GM12878 (cell line): ENCODE measurements around the gene CHAC1. TPM values are rescaled to one million over a fixed set of nuclear protein-coding genes. Genes with fewer than 3 reads are reported as not detected.

Experiments used
- BHLHE40 ChIP-seq, 2 experiments: fragments of 450-650 bp in 1 of 2; IDR thresholded peaks; 2 replicates each; pipeline ENCODE4 v1.6.1; 2011 to 2017; ENCODE audit warnings: low read depth in 2 of 2, borderline replicate concordance in 1 of 2, improper control_type of control experiment in 1 of 2, low read length in 1 of 2, mild to moderate bottlenecking in 1 of 2
- CREB1 ChIP-seq: IDR thresholded peaks from 2 replicates; pipeline ENCODE4 v1.6.1; 2012; ENCODE audit warnings: low read depth, mild to moderate bottlenecking, inconsistent platforms
- GABPA ChIP-seq: IDR thresholded peaks from 2 replicates; pipeline ENCODE4 v1.6.1; 2014; ENCODE audit warnings: antibody characterized with exemption, low read depth, mild to moderate bottlenecking, inconsistent platforms
- HCFC1 ChIP-seq: fragments of 150-350 bp; IDR thresholded peaks from 2 replicates; pipeline ENCODE4 v1.6.1; 2014; ENCODE audit warnings: low read length
- HDGF ChIP-seq: fragments of 450-650 bp; IDR thresholded peaks from 2 replicates; pipeline ENCODE4 v1.6.1; 2016; ENCODE audit warnings: antibody characterized with exemption
- POLR2AphosphoS5 ChIP-seq: IDR thresholded peaks from 2 replicates; pipeline ENCODE4 v1.6.1; 2011; ENCODE audit warnings: mild to moderate bottlenecking, low read length, inconsistent platforms
- SP1 ChIP-seq: IDR thresholded peaks from one replicate; pipeline ENCODE4 v1.6.1; 2011; ENCODE audit warnings: low read depth, low read length
- SRF ChIP-seq, 2 experiments: IDR thresholded peaks; 2 replicates each; pipeline ENCODE4 v1.6.1; 2011; ENCODE audit warnings: low read depth in 2 of 2, low read length in 2 of 2, mild to moderate bottlenecking in 1 of 2, moderate library complexity in 1 of 2
- STAT3 ChIP-seq: IDR thresholded peaks from 2 replicates; pipeline ENCODE4 v1.6.1; 2011; ENCODE audit warnings: low read depth, low read length, improper control_type of control experiment
- TCF3 ChIP-seq: IDR thresholded peaks from 2 replicates; pipeline ENCODE4 v1.6.1; 2012; ENCODE audit warnings: low read depth, mild to moderate bottlenecking, low read length, borderline replicate concordance; ENCODE audit not compliant: insufficient read depth
- ZSCAN29 ChIP-seq: fragments of 450-650 bp; IDR thresholded peaks from 2 replicates; pipeline ENCODE4 v1.6.1; 2017; ENCODE audit warnings: mild to moderate bottlenecking, moderate library complexity
- ZZZ3 ChIP-seq: IDR thresholded peaks from 2 replicates; pipeline ENCODE4 v1.6.1; 2011; ENCODE audit warnings: low read depth; ENCODE audit not compliant: control insufficient read depth, insufficient read length
- polyA plus RNA-seq, 11 experiments: library from polyadenylated mRNA; depleted of rRNA in 4 of 11; unstranded in 6 of 11; stranded (reverse) in 5 of 11; fragments of >200 nt; fragmentation: Nextera tagmentation in 4 of 11; fragmentation: Illumina TruSeq in 1 of 11; extraction: Ambion mirVana in 4 of 11; extraction: Trizol in 1 of 11; gene quantifications; 1 replicate in 1 of 11; 2 replicates in 10 of 11; pipeline versions ENCODE4 v1.2.1 to v1.2.3, GENCODE V29; 2011 to 2016; ENCODE audit warnings: inconsistent platforms in 2 of 11, missing spikeins in 2 of 11, low read depth in 1 of 11
- total RNA-seq, 4 experiments: library from RNA; depleted of rRNA in 3 of 4; stranded (reverse); fragments of >200 nt in 3 of 4; fragmentation: Illumina TruSeq in 1 of 4; extraction: Trizol in 1 of 4; gene quantifications; 2 replicates each; pipeline versions ENCODE4 v1.2.1 to v1.2.3, GENCODE V29; 2013 to 2021
- TF ChIP-seq, protein P1 (sequence below): fragments of 450-650 bp; IDR thresholded peaks from 2 replicates; pipeline ENCODE4 v1.6.1; 2017; ENCODE audit warnings: mild to moderate bottlenecking, moderate library complexity
- TF ChIP-seq, protein P2 (sequence below): fragments of 450-650 bp; conservative IDR thresholded peaks from 2 replicates; pipeline ENCODE4 v1.6.1; 2017; ENCODE audit warnings: mild to moderate bottlenecking, moderate library complexity
- TF ChIP-seq, protein P3 (sequence below): fragments of 450-650 bp; IDR thresholded peaks from 2 replicates; pipeline ENCODE4 v1.6.1; 2017; ENCODE audit warnings: mild to moderate bottlenecking, low read depth, inconsistent platforms; ENCODE audit not compliant: poor library complexity, severe bottlenecking
- TF ChIP-seq, protein P4 (sequence below): IDR thresholded peaks from 2 replicates; pipeline ENCODE4 v1.6.1; 2012; ENCODE audit warnings: mild to moderate bottlenecking, low read depth, low read length
- TF ChIP-seq, protein P5 (sequence below): IDR thresholded peaks from 2 replicates; pipeline ENCODE4 v1.6.1; 2012; ENCODE audit warnings: low read depth, low read length, improper control_type of control experiment

CHAC1 gene
- total and polyA plus RNA-seq, 10 of the 15 experiments (the other 5 are each of a cell fraction or from before 2014, with no cell fraction given) = 0.37 to 5.9 (median 3.3) TPM

DNA sequence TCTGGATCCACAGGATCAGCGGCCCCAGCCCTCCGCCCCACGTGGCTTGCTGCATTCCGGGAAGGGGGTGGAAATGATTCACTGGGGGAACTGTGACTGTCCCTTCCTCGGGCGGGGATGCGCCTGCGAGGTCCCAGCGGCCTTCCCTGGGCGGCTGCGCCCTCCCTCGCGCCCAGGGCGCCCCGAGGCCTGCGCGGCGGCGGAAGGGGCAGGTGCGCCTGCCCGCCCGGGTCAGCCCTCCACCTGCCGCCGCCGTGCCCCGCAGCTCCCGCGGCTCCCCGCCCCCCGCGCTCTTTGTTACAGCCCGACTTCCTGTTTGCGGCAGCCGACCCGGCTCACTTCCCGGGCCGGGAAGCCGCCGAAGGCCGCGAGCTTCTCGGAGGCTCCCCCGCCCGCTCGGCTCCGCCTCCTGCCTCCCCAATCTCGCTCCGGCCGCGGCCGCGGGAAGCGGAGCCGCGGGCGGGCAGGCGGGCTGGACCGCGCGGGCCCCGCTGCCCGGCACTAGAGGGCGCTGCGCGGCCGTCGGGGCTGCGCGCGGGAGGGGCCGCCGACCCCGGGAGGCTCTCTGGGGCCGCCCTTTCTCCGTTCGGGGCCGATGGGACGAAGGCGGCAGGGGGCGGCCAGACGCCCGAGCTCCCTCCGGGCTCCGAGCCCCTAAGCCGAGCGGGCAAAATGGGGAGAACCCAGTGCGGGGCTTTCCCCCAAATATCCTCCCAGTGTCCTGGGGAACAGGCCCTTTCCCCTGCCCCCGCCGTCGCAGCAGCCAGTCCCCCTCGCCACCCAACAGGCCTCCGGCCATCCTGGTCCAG lies 11.5 kb upstream of the CHAC1 start (continued):
- TF ChIP-seq, protein P1, sequence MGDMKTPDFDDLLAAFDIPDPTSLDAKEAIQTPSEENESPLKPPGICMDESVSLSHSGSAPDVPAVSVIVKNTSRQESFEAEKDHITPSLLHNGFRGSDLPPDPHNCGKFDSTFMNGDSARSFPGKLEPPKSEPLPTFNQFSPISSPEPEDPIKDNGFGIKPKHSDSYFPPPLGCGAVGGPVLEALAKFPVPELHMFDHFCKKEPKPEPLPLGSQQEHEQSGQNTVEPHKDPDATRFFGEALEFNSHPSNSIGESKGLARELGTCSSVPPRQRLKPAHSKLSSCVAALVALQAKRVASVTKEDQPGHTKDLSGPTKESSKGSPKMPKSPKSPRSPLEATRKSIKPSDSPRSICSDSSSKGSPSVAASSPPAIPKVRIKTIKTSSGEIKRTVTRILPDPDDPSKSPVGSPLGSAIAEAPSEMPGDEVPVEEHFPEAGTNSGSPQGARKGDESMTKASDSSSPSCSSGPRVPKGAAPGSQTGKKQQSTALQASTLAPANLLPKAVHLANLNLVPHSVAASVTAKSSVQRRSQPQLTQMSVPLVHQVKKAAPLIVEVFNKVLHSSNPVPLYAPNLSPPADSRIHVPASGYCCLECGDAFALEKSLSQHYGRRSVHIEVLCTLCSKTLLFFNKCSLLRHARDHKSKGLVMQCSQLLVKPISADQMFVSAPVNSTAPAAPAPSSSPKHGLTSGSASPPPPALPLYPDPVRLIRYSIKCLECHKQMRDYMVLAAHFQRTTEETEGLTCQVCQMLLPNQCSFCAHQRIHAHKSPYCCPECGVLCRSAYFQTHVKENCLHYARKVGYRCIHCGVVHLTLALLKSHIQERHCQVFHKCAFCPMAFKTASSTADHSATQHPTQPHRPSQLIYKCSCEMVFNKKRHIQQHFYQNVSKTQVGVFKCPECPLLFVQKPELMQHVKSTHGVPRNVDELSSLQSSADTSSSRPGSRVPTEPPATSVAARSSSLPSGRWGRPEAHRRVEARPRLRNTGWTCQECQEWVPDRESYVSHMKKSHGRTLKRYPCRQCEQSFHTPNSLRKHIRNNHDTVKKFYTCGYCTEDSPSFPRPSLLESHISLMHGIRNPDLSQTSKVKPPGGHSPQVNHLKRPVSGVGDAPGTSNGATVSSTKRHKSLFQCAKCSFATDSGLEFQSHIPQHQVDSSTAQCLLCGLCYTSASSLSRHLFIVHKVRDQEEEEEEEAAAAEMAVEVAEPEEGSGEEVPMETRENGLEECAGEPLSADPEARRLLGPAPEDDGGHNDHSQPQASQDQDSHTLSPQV = no peak
- no peak for TF ChIP-seq TCF3
- TF ChIP-seq HCFC1 = no peak
- TF ChIP-seq POLR2AphosphoS5 = 0 out of 2 replicates have a peak, but pooled peaks have one; percentile 1
- TF ChIP-seq ZSCAN29 = peak; percentile 71; the same call in 1 of the 2 replicates
- TF ChIP-seq, protein P2, sequence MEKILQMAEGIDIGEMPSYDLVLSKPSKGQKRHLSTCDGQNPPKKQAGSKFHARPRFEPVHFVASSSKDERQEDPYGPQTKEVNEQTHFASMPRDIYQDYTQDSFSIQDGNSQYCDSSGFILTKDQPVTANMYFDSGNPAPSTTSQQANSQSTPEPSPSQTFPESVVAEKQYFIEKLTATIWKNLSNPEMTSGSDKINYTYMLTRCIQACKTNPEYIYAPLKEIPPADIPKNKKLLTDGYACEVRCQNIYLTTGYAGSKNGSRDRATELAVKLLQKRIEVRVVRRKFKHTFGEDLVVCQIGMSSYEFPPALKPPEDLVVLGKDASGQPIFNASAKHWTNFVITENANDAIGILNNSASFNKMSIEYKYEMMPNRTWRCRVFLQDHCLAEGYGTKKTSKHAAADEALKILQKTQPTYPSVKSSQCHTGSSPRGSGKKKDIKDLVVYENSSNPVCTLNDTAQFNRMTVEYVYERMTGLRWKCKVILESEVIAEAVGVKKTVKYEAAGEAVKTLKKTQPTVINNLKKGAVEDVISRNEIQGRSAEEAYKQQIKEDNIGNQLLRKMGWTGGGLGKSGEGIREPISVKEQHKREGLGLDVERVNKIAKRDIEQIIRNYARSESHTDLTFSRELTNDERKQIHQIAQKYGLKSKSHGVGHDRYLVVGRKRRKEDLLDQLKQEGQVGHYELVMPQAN = peak; percentile 73; the same call in 1 of the 2 replicates
- TF ChIP-seq, protein P3, sequence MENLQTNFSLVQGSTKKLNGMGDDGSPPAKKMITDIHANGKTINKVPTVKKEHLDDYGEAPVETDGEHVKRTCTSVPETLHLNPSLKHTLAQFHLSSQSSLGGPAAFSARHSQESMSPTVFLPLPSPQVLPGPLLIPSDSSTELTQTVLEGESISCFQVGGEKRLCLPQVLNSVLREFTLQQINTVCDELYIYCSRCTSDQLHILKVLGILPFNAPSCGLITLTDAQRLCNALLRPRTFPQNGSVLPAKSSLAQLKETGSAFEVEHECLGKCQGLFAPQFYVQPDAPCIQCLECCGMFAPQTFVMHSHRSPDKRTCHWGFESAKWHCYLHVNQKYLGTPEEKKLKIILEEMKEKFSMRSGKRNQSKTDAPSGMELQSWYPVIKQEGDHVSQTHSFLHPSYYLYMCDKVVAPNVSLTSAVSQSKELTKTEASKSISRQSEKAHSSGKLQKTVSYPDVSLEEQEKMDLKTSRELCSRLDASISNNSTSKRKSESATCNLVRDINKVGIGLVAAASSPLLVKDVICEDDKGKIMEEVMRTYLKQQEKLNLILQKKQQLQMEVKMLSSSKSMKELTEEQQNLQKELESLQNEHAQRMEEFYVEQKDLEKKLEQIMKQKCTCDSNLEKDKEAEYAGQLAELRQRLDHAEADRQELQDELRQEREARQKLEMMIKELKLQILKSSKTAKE = no peak
- TF ChIP-seq STAT3 = no peak
- TF ChIP-seq GABPA = no peak
- TF ChIP-seq BHLHE40 (IDR thresholded peaks at IDR 0.05; ENCODE audit: borderline replicate concordance in 1 of 2, low read depth in 2 of 2, low read length in 1 of 2) = peak in 1 of 2 experiments; percentile 69; a peak in 2 of 4 replicates
- TF ChIP-seq ZZZ3 = no peak
- TF ChIP-seq SP1 = no peak
- TF ChIP-seq, protein P4, sequence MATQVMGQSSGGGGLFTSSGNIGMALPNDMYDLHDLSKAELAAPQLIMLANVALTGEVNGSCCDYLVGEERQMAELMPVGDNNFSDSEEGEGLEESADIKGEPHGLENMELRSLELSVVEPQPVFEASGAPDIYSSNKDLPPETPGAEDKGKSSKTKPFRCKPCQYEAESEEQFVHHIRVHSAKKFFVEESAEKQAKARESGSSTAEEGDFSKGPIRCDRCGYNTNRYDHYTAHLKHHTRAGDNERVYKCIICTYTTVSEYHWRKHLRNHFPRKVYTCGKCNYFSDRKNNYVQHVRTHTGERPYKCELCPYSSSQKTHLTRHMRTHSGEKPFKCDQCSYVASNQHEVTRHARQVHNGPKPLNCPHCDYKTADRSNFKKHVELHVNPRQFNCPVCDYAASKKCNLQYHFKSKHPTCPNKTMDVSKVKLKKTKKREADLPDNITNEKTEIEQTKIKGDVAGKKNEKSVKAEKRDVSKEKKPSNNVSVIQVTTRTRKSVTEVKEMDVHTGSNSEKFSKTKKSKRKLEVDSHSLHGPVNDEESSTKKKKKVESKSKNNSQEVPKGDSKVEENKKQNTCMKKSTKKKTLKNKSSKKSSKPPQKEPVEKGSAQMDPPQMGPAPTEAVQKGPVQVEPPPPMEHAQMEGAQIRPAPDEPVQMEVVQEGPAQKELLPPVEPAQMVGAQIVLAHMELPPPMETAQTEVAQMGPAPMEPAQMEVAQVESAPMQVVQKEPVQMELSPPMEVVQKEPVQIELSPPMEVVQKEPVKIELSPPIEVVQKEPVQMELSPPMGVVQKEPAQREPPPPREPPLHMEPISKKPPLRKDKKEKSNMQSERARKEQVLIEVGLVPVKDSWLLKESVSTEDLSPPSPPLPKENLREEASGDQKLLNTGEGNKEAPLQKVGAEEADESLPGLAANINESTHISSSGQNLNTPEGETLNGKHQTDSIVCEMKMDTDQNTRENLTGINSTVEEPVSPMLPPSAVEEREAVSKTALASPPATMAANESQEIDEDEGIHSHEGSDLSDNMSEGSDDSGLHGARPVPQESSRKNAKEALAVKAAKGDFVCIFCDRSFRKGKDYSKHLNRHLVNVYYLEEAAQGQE = no peak
- TF ChIP-seq CREB1 = no peak
- no peak for TF ChIP-seq SRF (IDR thresholded peaks at IDR 0.05; ENCODE audit: low read depth in 2 of 2, low read length in 2 of 2)
- TF ChIP-seq, protein P5, sequence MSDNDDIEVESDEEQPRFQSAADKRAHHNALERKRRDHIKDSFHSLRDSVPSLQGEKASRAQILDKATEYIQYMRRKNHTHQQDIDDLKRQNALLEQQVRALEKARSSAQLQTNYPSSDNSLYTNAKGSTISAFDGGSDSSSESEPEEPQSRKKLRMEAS = 0 out of 2 replicates have a peak, but pooled peaks have one; percentile 14
- no peak for TF ChIP-seq HDGF
